Endothelial cell (in vitro differentiated cells): ENCODE measurements around the gene RRN3. TPM values are rescaled to one million over a fixed set of nuclear protein-coding genes. Genes with fewer than 3 reads are reported as not detected.
"Not testable (repeated sequence)": the region's sequence is repeated elsewhere in the genome, so short reads cannot be mapped to it uniquely, and the experiment has no call there.

Source experiments
- DNase-seq: peaks from one replicate; pipeline ENCODE4 v3.0.0; 2021; ENCODE audit warnings: low spot score
- H3K27ac Mint-ChIP-seq: one replicate; pipeline ENCODE4 v1.8.0; 2021; ENCODE audit warnings: mixed read lengths, inconsistent platforms; ENCODE audit not compliant: unreplicated experiment
- H3K27me3 Mint-ChIP-seq: one replicate; pipeline ENCODE4 v1.8.0; 2021; ENCODE audit warnings: mild to moderate bottlenecking, moderate library complexity, mixed read lengths, inconsistent platforms; ENCODE audit not compliant: unreplicated experiment
- H3K36me3 Mint-ChIP-seq: one replicate; pipeline ENCODE4 v1.8.0; 2021; ENCODE audit warnings: mild to moderate bottlenecking, low read depth, mixed read lengths, inconsistent platforms; ENCODE audit not compliant: unreplicated experiment
- H3K4me1 Mint-ChIP-seq: one replicate; pipeline ENCODE4 v1.8.0; 2021; ENCODE audit warnings: mild to moderate bottlenecking, mixed read lengths, inconsistent platforms; ENCODE audit not compliant: unreplicated experiment
- H3K4me3 Mint-ChIP-seq: one replicate; pipeline ENCODE4 v1.8.0; 2021; ENCODE audit warnings: mild to moderate bottlenecking, mixed read lengths, inconsistent platforms; ENCODE audit not compliant: unreplicated experiment
- H3K9me3 Mint-ChIP-seq: one replicate; pipeline ENCODE4 v1.8.0; 2021; ENCODE audit warnings: mixed read lengths, inconsistent platforms; ENCODE audit not compliant: unreplicated experiment
- CTCF ChIP-seq: fragments of 200-600 bp; sonication (generic); IDR thresholded peaks from one replicate; pipeline ENCODE4 v1.5.0; 2021; ENCODE audit warnings: antibody characterized with exemption; ENCODE audit not compliant: unreplicated experiment
- total RNA-seq: library from RNA; stranded (reverse); fragmentation: NEBNext Ultra II Directional; extraction: Animal tissue kit (Norgen Biotek cat#: 25700); gene quantifications from one replicate; pipeline ENCODE4 v1.2.1, GENCODE V29; 2021; ENCODE audit not compliant: unreplicated experiment

Gene RRN3
- total RNA-seq, 1 donor from 2014 or later: 18.0 TPM

GRCh38 chr16:15053904-15054303 lies 40.2 kb downstream of the RRN3 start:
- no peak overlapping the region for H3K27ac Mint-ChIP-seq
- H3K27me3 Mint-ChIP-seq: peaks cover 11% of the 10 kb centered on the region
- TF ChIP-seq CTCF: no peak
- H3K4me1 Mint-ChIP-seq: peaks cover 21% of the 10 kb centered on the region
- peak overlapping the region; percentile 96 for H3K4me3 Mint-ChIP-seq
- no peak for DNase-seq
- H3K9me3 Mint-ChIP-seq: no peaks in the 10 kb centered on the region
- H3K36me3 Mint-ChIP-seq: peaks cover 8% of the 10 kb centered on the region

- TF ChIP-seq CTCF: no peak
- no peaks in the 10 kb centered on the region for H3K9me3 Mint-ChIP-seq
- no peak for DNase-seq
- H3K4me1 Mint-ChIP-seq: peaks cover 21% of the 10 kb centered on the region
- H3K36me3 Mint-ChIP-seq: peaks cover 8% of the 10 kb centered on the region
- H3K27me3 Mint-ChIP-seq: peaks cover 11% of the 10 kb centered on the region
- H3K27ac Mint-ChIP-seq: no peak overlapping the region
- H3K4me3 Mint-ChIP-seq: no peak overlapping the region
Observed at GRCh38 chr16:15052747-15053476, 41.2 kb downstream of the RRN3 start.

DNA sequence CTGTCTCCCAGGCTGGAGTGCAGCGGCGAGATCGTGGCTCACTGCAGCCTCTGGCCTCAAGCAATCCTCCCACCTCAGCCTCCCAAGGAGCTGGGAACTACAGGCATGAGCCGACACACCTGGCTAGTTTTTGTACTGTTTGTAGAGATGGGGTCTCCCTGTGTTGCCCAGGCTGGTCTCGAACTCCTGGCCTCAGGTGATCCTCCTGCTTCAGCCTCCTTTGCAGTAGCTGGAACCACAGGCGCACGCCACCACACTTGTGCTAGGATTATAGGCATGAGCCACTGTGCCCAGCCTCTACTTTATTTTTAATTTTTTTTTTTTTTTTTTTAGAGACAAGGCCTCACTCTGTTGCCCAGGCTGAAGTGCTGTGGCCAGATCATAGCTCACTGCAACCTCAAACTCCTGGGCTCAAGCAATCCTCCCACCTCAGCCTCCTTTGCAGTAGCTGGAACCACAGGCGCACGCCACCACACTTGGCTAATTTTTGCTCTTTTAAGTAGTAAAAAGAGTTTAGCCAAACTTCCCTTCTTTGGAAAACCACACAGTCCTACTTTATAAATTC lies 42.6 kb downstream of the RRN3 start:
- no peak for DNase-seq
- H3K4me1 Mint-ChIP-seq: peaks cover 21% of the 10 kb centered on the region
- H3K4me3 Mint-ChIP-seq: no peak overlapping the region
- H3K9me3 Mint-ChIP-seq: no peaks in the 10 kb centered on the region
- no peak overlapping the region for H3K27ac Mint-ChIP-seq
- H3K27me3 Mint-ChIP-seq: peaks cover 9% of the 10 kb centered on the region
- TF ChIP-seq CTCF: no peak
- H3K36me3 Mint-ChIP-seq: peaks cover 17% of the 10 kb centered on the region

- H3K9me3 Mint-ChIP-seq, H3K27me3 Mint-ChIP-seq, H3K27ac Mint-ChIP-seq, DNase-seq, H3K4me3 Mint-ChIP-seq: not testable (repeated sequence)
- H3K36me3 Mint-ChIP-seq: peaks cover 25% of the 10 kb centered on the region
- peaks cover 21% of the 10 kb centered on the region for H3K4me1 Mint-ChIP-seq
Observed at GRCh38 chr16:15050440-15050839, 43.6 kb downstream of the RRN3 start.

- no peak overlapping the region for H3K4me3 Mint-ChIP-seq
- no peak for DNase-seq
- peaks cover 16% of the 10 kb centered on the region for H3K4me1 Mint-ChIP-seq
- no peak for TF ChIP-seq CTCF
- no peak overlapping the region for H3K27ac Mint-ChIP-seq
- H3K27me3 Mint-ChIP-seq: peaks cover 5% of the 10 kb centered on the region
- H3K36me3 Mint-ChIP-seq: peaks cover 21% of the 10 kb centered on the region
- no peaks in the 10 kb centered on the region for H3K9me3 Mint-ChIP-seq
Observed at GRCh38 chr16:15049581-15050180, 44.4 kb downstream of the RRN3 start.
